ENCODE data around the gene SYT7.

DNA sequence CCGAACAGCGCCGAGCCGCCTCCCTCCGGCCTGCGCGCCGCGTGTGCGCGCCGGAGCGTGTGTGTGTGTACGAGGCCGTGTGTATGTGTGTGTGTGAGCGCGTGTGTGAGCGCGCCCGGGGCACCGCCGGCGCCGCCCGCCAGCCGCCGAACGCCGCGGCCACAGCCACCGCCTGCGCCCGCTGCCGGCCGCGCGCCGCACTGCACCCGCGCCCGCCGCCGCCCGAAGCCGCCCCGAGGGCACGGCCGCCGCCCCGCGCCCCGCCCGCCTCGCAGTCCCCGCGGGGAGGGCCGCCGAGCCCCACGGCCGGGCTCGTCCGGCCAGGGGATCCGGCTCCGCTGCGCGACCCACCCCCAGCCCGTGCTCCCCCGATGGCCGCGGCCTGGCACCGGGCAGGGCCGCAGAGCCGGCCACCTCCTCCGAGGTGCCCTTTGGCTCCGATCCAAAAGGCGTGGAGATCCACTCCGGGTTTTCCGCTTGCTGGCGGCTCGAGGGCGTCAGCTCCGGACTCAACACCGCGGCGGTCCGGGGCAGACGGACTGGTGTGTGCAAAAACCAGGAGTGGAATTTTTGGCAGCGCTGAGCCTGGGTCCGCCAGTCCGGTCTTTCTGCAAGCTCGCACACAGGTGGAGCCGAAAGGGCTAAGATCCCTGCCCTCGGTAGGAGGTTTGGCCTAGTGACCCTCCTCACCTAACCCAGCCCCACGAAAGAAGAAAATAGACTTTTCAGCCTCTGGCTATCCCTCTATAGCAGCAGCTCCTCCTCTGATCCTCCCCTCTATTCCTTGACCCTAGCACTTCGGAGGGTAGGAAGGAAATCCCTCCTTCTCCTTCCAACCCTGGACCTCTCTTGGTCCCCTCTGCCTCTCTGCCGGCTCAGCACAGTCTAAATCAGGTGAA lies at the start of gene SYT7:
- TF ChIP-seq, protein P1, sequence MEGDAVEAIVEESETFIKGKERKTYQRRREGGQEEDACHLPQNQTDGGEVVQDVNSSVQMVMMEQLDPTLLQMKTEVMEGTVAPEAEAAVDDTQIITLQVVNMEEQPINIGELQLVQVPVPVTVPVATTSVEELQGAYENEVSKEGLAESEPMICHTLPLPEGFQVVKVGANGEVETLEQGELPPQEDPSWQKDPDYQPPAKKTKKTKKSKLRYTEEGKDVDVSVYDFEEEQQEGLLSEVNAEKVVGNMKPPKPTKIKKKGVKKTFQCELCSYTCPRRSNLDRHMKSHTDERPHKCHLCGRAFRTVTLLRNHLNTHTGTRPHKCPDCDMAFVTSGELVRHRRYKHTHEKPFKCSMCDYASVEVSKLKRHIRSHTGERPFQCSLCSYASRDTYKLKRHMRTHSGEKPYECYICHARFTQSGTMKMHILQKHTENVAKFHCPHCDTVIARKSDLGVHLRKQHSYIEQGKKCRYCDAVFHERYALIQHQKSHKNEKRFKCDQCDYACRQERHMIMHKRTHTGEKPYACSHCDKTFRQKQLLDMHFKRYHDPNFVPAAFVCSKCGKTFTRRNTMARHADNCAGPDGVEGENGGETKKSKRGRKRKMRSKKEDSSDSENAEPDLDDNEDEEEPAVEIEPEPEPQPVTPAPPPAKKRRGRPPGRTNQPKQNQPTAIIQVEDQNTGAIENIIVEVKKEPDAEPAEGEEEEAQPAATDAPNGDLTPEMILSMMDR (IDR thresholded peaks at IDR 0.05), result peak in 2 of 3 experiments; percentile 54 to 59
- no peak for TF ChIP-seq POLR2A (IDR thresholded peaks at IDR 0.05)

Measured in testis (tissue), 2 donors.